A549 (cell line): ENCODE measurements around the gene C11orf68.

Source experiments
- CEBPB ChIP-seq, 2 experiments: fragments of >200 bp in 1 of 2; sonication (Bioruptor Twin) in 1 of 2; formaldehyde crosslinking in 1 of 2; IDR thresholded peaks; 2 replicates each; pipeline ENCODE4 v1.6.1; 2012 to 2016
- CTCF ChIP-seq: fragments of >200 bp; sonication (Bioruptor Twin); formaldehyde crosslinking; IDR thresholded peaks from 3 replicates; pipeline ENCODE4 v1.5.1; 2016
- HMGXB4 ChIP-seq: fragments of 250-450 bp; sonication (Bioruptor Pico); IDR thresholded peaks from 2 replicates; pipeline ENCODE4 v1.5.0; 2021; ENCODE audit warnings: mild to moderate bottlenecking, moderate library complexity, borderline replicate concordance
- KDM1A ChIP-seq: fragments of 200-600 bp; sonication (generic); IDR thresholded peaks from 2 replicates; pipeline ENCODE4 v1.6.1; 2016; ENCODE audit warnings: low read depth, mild to moderate bottlenecking
- MAZ ChIP-seq: fragments of 150-350 bp; IDR thresholded peaks from 2 replicates; pipeline ENCODE4 v1.6.1; 2014; ENCODE audit warnings: antibody characterized with exemption, low read depth, low read length, borderline replicate concordance
- POLR2A ChIP-seq: IDR thresholded peaks from 2 replicates; pipeline ENCODE4 v1.6.1; 2012; ENCODE audit warnings: mild to moderate bottlenecking, low read length

GRCh38 chr11:65928667-65929066, 9.8 kb upstream of the C11orf68 start:
- no peak for TF ChIP-seq POLR2A
- TF ChIP-seq CTCF, result no peak
- no peak for TF ChIP-seq MAZ
- TF ChIP-seq KDM1A, result no peak
- no peak for TF ChIP-seq HMGXB4 (CRISPR knock-in tag)
- TF ChIP-seq CEBPB (IDR thresholded peaks at IDR 0.05), result no peak
